ENCODE data around the gene MPC2. TPM values are rescaled to one million over a fixed set of nuclear protein-coding genes. Genes with fewer than 3 reads are reported as not detected.

MPC2 gene
- total RNA-seq, 1 experiment from 2014 or later = 56.2 TPM

- H3K27ac ChIP-seq (ENCODE audit: low read depth, low read length, poor library complexity, severe bottlenecking) = no peak overlapping the region
- POLR2A ChIA-PET (ENCODE audit: low non-redundant PET) = no interaction called here
- H3K4me3 ChIP-seq (ENCODE audit: low read depth, low read length, poor library complexity, severe bottlenecking) = no peak overlapping the region
- CTCF ChIA-PET = no interaction called here
- H3K27me3 ChIP-seq (replicated peaks; ENCODE audit: insufficient read depth, low read depth, low read length, poor library complexity) = no peaks in the 10 kb centered on the region
- H3K4me1 ChIP-seq (ENCODE audit: insufficient read depth, low read length, poor library complexity, severe bottlenecking) = no peaks in the 10 kb centered on the region
- BruUV-seq (replicated peaks) = no TSS peak
- H3K36me3 ChIP-seq (ENCODE audit: insufficient read depth, low read length, poor library complexity, severe bottlenecking) = no peaks in the 10 kb centered on the region
- TF ChIP-seq EZH2 (IDR thresholded peaks at IDR 0.05; ENCODE audit: borderline replicate concordance, low read depth, low read length, poor library complexity, severe bottlenecking) (no peak), CTCF (conservative IDR thresholded peaks at IDR 0.05; ENCODE audit: low read depth, low read length) (no peak)
- intact Hi-C loops (cut with micrococcal nuclease; ENCODE audit: unreplicated experiment) = no loop called here
- peaks cover 8% of the 10 kb centered on the region for H3K9me3 ChIP-seq (ENCODE audit: low read depth, low read length, poor library complexity, severe bottlenecking)
- no peak for DNase-seq (ENCODE audit: low spot score)
Observed at GRCh38 chr1:167905182-167905581, 31.7 kb downstream of the MPC2 start.

DNA sequence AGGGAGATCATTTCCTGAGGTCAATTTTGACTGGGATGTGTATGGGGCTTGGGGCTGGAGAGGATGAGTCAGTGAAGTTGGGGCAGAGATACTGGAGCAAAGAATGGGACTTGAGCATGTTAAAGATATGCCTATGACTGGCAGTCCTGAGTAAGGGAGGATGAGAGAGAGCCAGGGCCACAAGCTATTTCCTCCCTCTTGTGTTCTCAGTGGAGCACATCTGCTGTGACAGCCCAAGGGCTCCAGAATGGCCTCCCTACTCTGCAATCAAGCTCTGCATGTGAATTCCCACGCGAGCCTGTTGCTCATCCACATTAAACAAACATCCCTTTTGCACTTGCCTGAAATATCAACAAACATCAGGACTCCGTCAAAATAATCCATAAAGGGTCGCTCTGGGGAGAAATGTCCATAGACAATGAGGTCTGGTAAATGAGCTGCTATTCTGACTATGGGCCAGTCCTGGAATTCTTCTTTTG, 32.2 kb downstream of the MPC2 start:
- no peaks in the 10 kb centered on the region for H3K4me1 ChIP-seq (ENCODE audit: insufficient read depth, low read length, poor library complexity, severe bottlenecking)
- intact Hi-C loops (cut with micrococcal nuclease; ENCODE audit: unreplicated experiment) = no loop called here
- CTCF ChIA-PET = no interaction called here
- H3K9me3 ChIP-seq (ENCODE audit: low read depth, low read length, poor library complexity, severe bottlenecking) = peaks cover 4% of the 10 kb centered on the region
- no peak for TF ChIP-seq CTCF (conservative IDR thresholded peaks at IDR 0.05; ENCODE audit: low read depth, low read length)
- no peak for TF ChIP-seq EZH2 (IDR thresholded peaks at IDR 0.05; ENCODE audit: borderline replicate concordance, low read depth, low read length, poor library complexity, severe bottlenecking)
- H3K36me3 ChIP-seq (ENCODE audit: insufficient read depth, low read length, poor library complexity, severe bottlenecking) = no peaks in the 10 kb centered on the region
- H3K4me3 ChIP-seq (ENCODE audit: low read depth, low read length, poor library complexity, severe bottlenecking) = no peak overlapping the region
- no peaks in the 10 kb centered on the region for H3K27me3 ChIP-seq (replicated peaks; ENCODE audit: insufficient read depth, low read depth, low read length, poor library complexity)
- POLR2A ChIA-PET (ENCODE audit: low non-redundant PET) = no interaction called here
- DNase-seq (ENCODE audit: low spot score) = no peak
- H3K27ac ChIP-seq (ENCODE audit: low read depth, low read length, poor library complexity, severe bottlenecking) = no peak overlapping the region
- BruUV-seq (replicated peaks) = no TSS peak

GRCh38 chr1:167900907-167901306, 36.0 kb downstream of the MPC2 start:
- TF ChIP-seq EZH2 (IDR thresholded peaks at IDR 0.05; ENCODE audit: borderline replicate concordance, low read depth, low read length, poor library complexity, severe bottlenecking) (no peak), CTCF (conservative IDR thresholded peaks at IDR 0.05; ENCODE audit: low read depth, low read length) (no peak)
- CTCF ChIA-PET = no interaction called here
- no TSS peak for BruUV-seq (replicated peaks)
- Histone ChIP-seq H3K9me3 (ENCODE audit: low read depth, low read length, poor library complexity, severe bottlenecking) (no peaks in the 10 kb centered on the region), H3K4me1 (ENCODE audit: insufficient read depth, low read length, poor library complexity, severe bottlenecking) (no peaks in the 10 kb centered on the region), H3K27me3 (replicated peaks; ENCODE audit: insufficient read depth, low read depth, low read length, poor library complexity) (no peaks in the 10 kb centered on the region), H3K27ac (ENCODE audit: low read depth, low read length, poor library complexity, severe bottlenecking) (no peak overlapping the region), H3K4me3 (ENCODE audit: low read depth, low read length, poor library complexity, severe bottlenecking) (no peak overlapping the region), H3K36me3 (ENCODE audit: insufficient read depth, low read length, poor library complexity, severe bottlenecking) (no peaks in the 10 kb centered on the region)
- POLR2A ChIA-PET (ENCODE audit: low non-redundant PET) = no interaction called here
- DNase-seq (ENCODE audit: low spot score) = no peak
- intact Hi-C loops (cut with micrococcal nuclease; ENCODE audit: unreplicated experiment) = no loop called here
